HEK293 (cell line): Measurements from ENCODE around the gene CD82.

Experiments used
- CTCF ChIA-PET: fragments of 350-600 bp; formaldehyde crosslinking; extraction: SDS; loops from one replicate; lab custom pipeline; 2021; ENCODE audit warnings: antibody characterized with exemption; lab: Yijun Ruan, JAX
- POLR2A ChIA-PET: fragments of 300-600 bp; formaldehyde crosslinking; extraction: SDS; loops from one replicate; lab custom pipeline; 2020; ENCODE audit warnings: antibody characterized with exemption, inconsistent platforms; lab: Yijun Ruan, JAX
- H3K27ac ChIP-seq: fragments of 200-500 bp; sonication (Bioruptor generic); 2 replicates; pipeline ENCODE4 v1.5.1; 2014; ENCODE audit warnings: low read depth, low read length, control low read depth, inconsistent platforms; ENCODE audit errors: extremely low read depth
- H3K36me3 ChIP-seq, 2 experiments: fragments of 200-500 bp in 1 of 2; sonication (Bioruptor generic) in 1 of 2; 1 replicate in 1 of 2; 2 replicates in 1 of 2; pipeline ENCODE4 v1.5.1; 2014 to 2017; ENCODE audit warnings: inconsistent platforms in 2 of 2, low read length in 2 of 2; ENCODE audit not compliant: control insufficient read depth in 2 of 2, insufficient read depth in 1 of 2
- H3K4me1 ChIP-seq: fragments of 200-500 bp; sonication (Bioruptor generic); 2 replicates; pipeline ENCODE4 v1.5.1; 2014; ENCODE audit warnings: mild to moderate bottlenecking, low read length, inconsistent platforms; ENCODE audit not compliant: control insufficient read depth, insufficient read depth
- H3K4me3 ChIP-seq: 2 replicates; pipeline ENCODE4 v1.5.1; 2011; ENCODE audit warnings: low read depth, mild to moderate bottlenecking, control low read depth, low read length, moderate library complexity
- H3K9me3 ChIP-seq: fragments of 200-500 bp; sonication (Bioruptor generic); 2 replicates; pipeline ENCODE4 v1.5.1; 2014; ENCODE audit warnings: low read depth, low read length, inconsistent platforms; ENCODE audit not compliant: control insufficient read depth, insufficient read depth
- FEZF1 ChIP-seq: fragments of 450-650 bp; formaldehyde crosslinking; IDR thresholded peaks from 2 replicates; pipeline ENCODE4 v1.5.1; 2016; ENCODE audit warnings: missing biosample characterization, missing genetic modification characterization
- OSR2 ChIP-seq: fragments of 450-650 bp; formaldehyde crosslinking; IDR thresholded peaks from 2 replicates; pipeline ENCODE4 v1.5.1; 2016; ENCODE audit warnings: missing biosample characterization, missing genetic modification characterization
- PRDM1 ChIP-seq: fragments of 450-650 bp; formaldehyde crosslinking; IDR thresholded peaks from 2 replicates; pipeline ENCODE4; 2016; ENCODE audit warnings: missing biosample characterization, missing genetic modification characterization
- SCRT1 ChIP-seq: fragments of 450-650 bp; formaldehyde crosslinking; IDR thresholded peaks from 2 replicates; pipeline ENCODE4 v1.5.1; 2016; ENCODE audit warnings: missing biosample characterization, missing genetic modification characterization, borderline replicate concordance
- SETDB1 ChIP-seq: IDR thresholded peaks from one replicate; pipeline ENCODE4 v1.6.1; 2017; ENCODE audit warnings: mild to moderate bottlenecking, low read length, moderate library complexity, mixed read lengths; ENCODE audit not compliant: insufficient read length
- TSHZ1 ChIP-seq: fragments of 450-650 bp; formaldehyde crosslinking; IDR thresholded peaks from 2 replicates; pipeline ENCODE4 v1.5.1; 2016; ENCODE audit warnings: missing biosample characterization, missing genetic modification characterization, borderline replicate concordance
- ZBTB1 ChIP-seq: fragments of 450-650 bp; formaldehyde crosslinking; IDR thresholded peaks from 2 replicates; pipeline ENCODE4 v1.5.1; 2016; ENCODE audit warnings: missing biosample characterization, missing genetic modification characterization
- ZBTB17 ChIP-seq: fragments of 450-650 bp; formaldehyde crosslinking; IDR thresholded peaks from 2 replicates; pipeline ENCODE4 v1.5.1; 2016; ENCODE audit warnings: missing biosample characterization, missing genetic modification characterization
- ZBTB8A ChIP-seq: fragments of 450-650 bp; formaldehyde crosslinking; IDR thresholded peaks from 2 replicates; pipeline ENCODE4 v1.5.1; 2016; ENCODE audit warnings: missing biosample characterization, missing genetic modification characterization
- ZNF26 ChIP-seq: fragments of 450-650 bp; formaldehyde crosslinking; IDR thresholded peaks from 2 replicates; pipeline ENCODE4 v1.5.1; 2016; ENCODE audit warnings: missing biosample characterization, missing genetic modification characterization
- ZNF274 ChIP-seq, 2 experiments: fragments of 200-500 bp in 1 of 2; fragments of 450-650 bp in 1 of 2; sonication (Bioruptor generic) in 1 of 2; formaldehyde crosslinking in 1 of 2; IDR thresholded peaks; 2 replicates each; pipeline versions ENCODE4 v1.5.1 to v1.6.1; 2014 to 2016; ENCODE audit warnings: borderline replicate concordance in 1 of 2, inconsistent platforms in 1 of 2, low read length in 1 of 2, missing biosample characterization in 1 of 2, missing genetic modification characterization in 1 of 2
- ZNF394 ChIP-seq: fragments of 450-650 bp; formaldehyde crosslinking; IDR thresholded peaks from 2 replicates; pipeline ENCODE4 v1.5.1; 2016; ENCODE audit warnings: missing biosample characterization, missing genetic modification characterization, mild to moderate bottlenecking, moderate library complexity, borderline replicate concordance
- ZNF629 ChIP-seq: fragments of 450-650 bp; formaldehyde crosslinking; IDR thresholded peaks from 2 replicates; pipeline ENCODE4 v1.5.1; 2017; ENCODE audit warnings: missing biosample characterization, missing genetic modification characterization
- ZNF660 ChIP-seq: fragments of 450-650 bp; IDR thresholded peaks from 2 replicates; pipeline ENCODE4 v1.5.1; 2018; ENCODE audit warnings: missing biosample characterization, mild to moderate bottlenecking, missing genetic modification characterization
- ZNF707 ChIP-seq: fragments of 450-650 bp; formaldehyde crosslinking; IDR thresholded peaks from 2 replicates; pipeline ENCODE4 v1.5.1; 2016; ENCODE audit warnings: missing biosample characterization, missing genetic modification characterization
- ZNF830 ChIP-seq: fragments of 450-650 bp; IDR thresholded peaks from 2 replicates; pipeline ENCODE4 v1.5.0; 2018; ENCODE audit warnings: missing biosample characterization, missing genetic modification characterization, low read depth, mild to moderate bottlenecking, moderate library complexity
- ZNF843 ChIP-seq: fragments of 450-650 bp; formaldehyde crosslinking; IDR thresholded peaks from 2 replicates; pipeline ENCODE4 v1.5.1; 2016; ENCODE audit warnings: missing biosample characterization, missing genetic modification characterization
- ZSCAN16 ChIP-seq: fragments of 450-650 bp; formaldehyde crosslinking; IDR thresholded peaks from 2 replicates; pipeline ENCODE4 v1.5.1; 2016; ENCODE audit warnings: missing biosample characterization, missing genetic modification characterization
- TF ChIP-seq, protein P1 (sequence below): fragments of 450-650 bp; formaldehyde crosslinking; IDR thresholded peaks from 2 replicates; pipeline ENCODE4 v1.5.1; 2016; ENCODE audit warnings: missing biosample characterization, missing genetic modification characterization
- TF ChIP-seq, protein P2 (sequence below): fragments of 450-650 bp; formaldehyde crosslinking; IDR thresholded peaks from 2 replicates; pipeline ENCODE4 v1.5.1; 2016; ENCODE audit warnings: missing biosample characterization, missing genetic modification characterization

CD82 gene

DNA sequence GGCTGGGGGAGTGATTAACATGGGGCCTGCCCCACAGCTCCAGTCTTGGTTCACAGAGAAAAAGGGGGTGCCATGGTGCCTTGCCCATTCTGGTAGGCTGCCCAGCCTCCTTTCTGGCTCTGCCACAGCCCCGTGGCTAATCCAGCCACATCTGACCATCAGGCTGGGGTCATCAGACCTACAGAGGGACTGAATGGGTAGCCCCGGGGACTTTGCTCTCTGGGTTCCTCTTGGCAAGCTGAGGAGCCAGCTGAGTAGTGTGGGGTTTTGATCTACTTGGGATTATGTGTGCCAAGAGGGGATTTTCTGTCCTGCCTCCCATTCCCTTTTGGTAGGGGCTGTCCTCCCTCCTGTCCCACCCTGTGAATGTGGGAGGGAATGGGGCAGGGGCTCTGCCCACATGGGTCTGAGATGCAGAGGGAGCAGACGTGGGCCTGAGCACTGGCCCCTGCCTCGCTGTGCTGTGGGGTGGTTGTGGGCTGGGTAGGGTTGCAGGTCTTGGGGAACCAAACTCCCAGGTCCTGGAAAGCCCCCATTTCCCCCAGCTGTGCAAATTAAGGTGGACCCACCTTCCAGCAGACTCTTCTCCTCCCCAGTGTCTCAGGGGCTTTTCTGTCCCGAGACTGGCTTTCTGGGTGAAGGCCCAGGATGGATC, 32.0 kb downstream of the CD82 start:
- no peaks in the 10 kb centered on the region for H3K36me3 ChIP-seq
- POLR2A ChIA-PET: no interaction called here
- no peaks in the 10 kb centered on the region for H3K9me3 ChIP-seq
- CTCF ChIA-PET: interaction anchor here (1.1 kb wide), 1 partner anchor 19 kb away, joined by 3 read pairs; no protein-coding TSS in a partner anchor
- no peak overlapping the region for H3K4me3 ChIP-seq
- H3K4me1 ChIP-seq: no peaks in the 10 kb centered on the region
- TF ChIP-seq SETDB1: no peak
- no peak for TF ChIP-seq ZBTB17 (tag by site-specific recombination)
- no peak for TF ChIP-seq ZBTB8A (tag by site-specific recombination)
- TF ChIP-seq ZNF843: no peak
- no peak for TF ChIP-seq ZNF830
- no peak for TF ChIP-seq ZBTB1 (tag by site-specific recombination)
- no peak overlapping the region for H3K27ac ChIP-seq

- H3K36me3 ChIP-seq: no peaks in the 10 kb centered on the region
- TF ChIP-seq ZNF629 (tag by site-specific recombination) (no peak), TSHZ1 (tag by site-specific recombination) (no peak), ZNF26 (tag by site-specific recombination) (no peak), PRDM1 (tag by site-specific recombination) (no peak), ZNF707 (tag by site-specific recombination) (no peak)
- TF ChIP-seq, protein P1, sequence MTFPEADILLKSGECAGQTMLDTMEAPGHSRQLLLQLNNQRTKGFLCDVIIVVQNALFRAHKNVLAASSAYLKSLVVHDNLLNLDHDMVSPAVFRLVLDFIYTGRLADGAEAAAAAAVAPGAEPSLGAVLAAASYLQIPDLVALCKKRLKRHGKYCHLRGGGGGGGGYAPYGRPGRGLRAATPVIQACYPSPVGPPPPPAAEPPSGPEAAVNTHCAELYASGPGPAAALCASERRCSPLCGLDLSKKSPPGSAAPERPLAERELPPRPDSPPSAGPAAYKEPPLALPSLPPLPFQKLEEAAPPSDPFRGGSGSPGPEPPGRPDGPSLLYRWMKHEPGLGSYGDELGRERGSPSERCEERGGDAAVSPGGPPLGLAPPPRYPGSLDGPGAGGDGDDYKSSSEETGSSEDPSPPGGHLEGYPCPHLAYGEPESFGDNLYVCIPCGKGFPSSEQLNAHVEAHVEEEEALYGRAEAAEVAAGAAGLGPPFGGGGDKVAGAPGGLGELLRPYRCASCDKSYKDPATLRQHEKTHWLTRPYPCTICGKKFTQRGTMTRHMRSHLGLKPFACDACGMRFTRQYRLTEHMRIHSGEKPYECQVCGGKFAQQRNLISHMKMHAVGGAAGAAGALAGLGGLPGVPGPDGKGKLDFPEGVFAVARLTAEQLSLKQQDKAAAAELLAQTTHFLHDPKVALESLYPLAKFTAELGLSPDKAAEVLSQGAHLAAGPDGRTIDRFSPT (tag by site-specific recombination): no peak
- TF ChIP-seq, all 188 proteins: peak for 0
- ChIA-PET CTCF (interaction anchor here (0.6 to 0.7 kb wide), 4 partner anchors 14 to 500 kb away, joined by 3 to 4 read pairs (median 3); no protein-coding TSS in a partner anchor), POLR2A (no interaction called here)
- Histone ChIP-seq H3K4me1 (no peaks in the 10 kb centered on the region), H3K27ac (no peak overlapping the region), H3K9me3 (no peaks in the 10 kb centered on the region), H3K4me3 (no peak overlapping the region)
Observed at GRCh38 chr11:44598831-44599230, 33.4 kb downstream of the CD82 start.

DNA sequence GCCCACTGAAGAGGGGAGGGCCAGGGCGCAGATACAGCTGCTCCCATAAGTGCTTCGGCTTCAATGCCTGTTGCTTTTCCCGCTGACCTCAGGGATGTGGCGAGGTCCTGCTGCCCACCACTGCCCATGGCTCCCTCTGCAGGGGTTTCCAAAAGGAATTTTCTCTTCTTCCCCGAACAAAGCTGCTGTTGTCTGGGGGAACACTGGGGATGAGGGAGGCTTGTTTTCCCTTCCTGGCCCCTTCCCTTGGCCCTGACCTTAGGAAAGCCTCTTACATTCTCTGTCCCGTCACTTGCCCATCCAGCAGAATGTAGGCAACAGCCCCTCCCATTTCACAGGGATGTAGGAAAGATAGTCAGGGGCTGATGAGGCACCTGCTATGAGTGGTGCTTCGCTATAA, 34.8 kb downstream of the CD82 start:
- H3K27ac ChIP-seq: no peak overlapping the region
- H3K4me1 ChIP-seq: no peaks in the 10 kb centered on the region
- no peak overlapping the region for H3K4me3 ChIP-seq
- H3K9me3 ChIP-seq: no peaks in the 10 kb centered on the region
- no peaks in the 10 kb centered on the region for H3K36me3 ChIP-seq
- ChIA-PET POLR2A (no interaction called here), CTCF (interaction anchor here (0.7 to 0.9 kb wide), 3 partner anchors 45 to 479 kb away, joined by 3 read pairs; no protein-coding TSS in a partner anchor)
- TF ChIP-seq, protein P2, sequence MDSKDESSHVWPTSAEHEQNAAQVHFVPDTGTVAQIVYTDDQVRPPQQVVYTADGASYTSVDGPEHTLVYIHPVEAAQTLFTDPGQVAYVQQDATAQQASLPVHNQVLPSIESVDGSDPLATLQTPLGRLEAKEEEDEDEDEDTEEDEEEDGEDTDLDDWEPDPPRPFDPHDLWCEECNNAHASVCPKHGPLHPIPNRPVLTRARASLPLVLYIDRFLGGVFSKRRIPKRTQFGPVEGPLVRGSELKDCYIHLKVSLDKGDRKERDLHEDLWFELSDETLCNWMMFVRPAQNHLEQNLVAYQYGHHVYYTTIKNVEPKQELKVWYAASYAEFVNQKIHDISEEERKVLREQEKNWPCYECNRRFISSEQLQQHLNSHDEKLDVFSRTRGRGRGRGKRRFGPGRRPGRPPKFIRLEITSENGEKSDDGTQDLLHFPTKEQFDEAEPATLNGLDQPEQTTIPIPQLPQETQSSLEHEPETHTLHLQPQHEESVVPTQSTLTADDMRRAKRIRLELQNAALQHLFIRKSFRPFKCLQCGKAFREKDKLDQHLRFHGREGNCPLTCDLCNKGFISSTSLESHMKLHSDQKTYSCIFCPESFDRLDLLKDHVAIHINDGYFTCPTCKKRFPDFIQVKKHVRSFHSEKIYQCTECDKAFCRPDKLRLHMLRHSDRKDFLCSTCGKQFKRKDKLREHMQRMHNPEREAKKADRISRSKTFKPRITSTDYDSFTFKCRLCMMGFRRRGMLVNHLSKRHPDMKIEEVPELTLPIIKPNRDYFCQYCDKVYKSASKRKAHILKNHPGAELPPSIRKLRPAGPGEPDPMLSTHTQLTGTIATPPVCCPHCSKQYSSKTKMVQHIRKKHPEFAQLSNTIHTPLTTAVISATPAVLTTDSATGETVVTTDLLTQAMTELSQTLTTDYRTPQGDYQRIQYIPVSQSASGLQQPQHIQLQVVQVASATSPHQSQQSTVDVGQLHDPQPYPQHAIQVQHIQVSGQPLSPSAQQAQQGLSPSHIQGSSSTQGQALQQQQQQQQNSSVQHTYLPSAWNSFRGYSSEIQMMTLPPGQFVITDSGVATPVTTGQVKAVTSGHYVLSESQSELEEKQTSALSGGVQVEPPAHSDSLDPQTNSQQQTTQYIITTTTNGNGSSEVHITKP (tag by site-specific recombination): no peak
- TF ChIP-seq ZSCAN16 (tag by site-specific recombination) (no peak), SCRT1 (tag by site-specific recombination) (no peak), ZNF394 (tag by site-specific recombination) (no peak), ZNF660 (tag by site-specific recombination) (no peak), ZNF274 (IDR thresholded peaks at IDR 0.05; ENCODE audit: low read length) (no peak), ZNF274 (tag by site-specific recombination; IDR thresholded peaks at IDR 0.05; ENCODE audit: borderline replicate concordance) (no peak), OSR2 (tag by site-specific recombination) (no peak), FEZF1 (tag by site-specific recombination) (no peak)
